NCI-H146 (cell line): Measurements from ENCODE around the gene IDH3A.

Experiments
- DNase-seq: peaks from one replicate; lab custom pipeline; 2025; lab: John Stamatoyannopoulos, UW

The IDH3A gene

DNA sequence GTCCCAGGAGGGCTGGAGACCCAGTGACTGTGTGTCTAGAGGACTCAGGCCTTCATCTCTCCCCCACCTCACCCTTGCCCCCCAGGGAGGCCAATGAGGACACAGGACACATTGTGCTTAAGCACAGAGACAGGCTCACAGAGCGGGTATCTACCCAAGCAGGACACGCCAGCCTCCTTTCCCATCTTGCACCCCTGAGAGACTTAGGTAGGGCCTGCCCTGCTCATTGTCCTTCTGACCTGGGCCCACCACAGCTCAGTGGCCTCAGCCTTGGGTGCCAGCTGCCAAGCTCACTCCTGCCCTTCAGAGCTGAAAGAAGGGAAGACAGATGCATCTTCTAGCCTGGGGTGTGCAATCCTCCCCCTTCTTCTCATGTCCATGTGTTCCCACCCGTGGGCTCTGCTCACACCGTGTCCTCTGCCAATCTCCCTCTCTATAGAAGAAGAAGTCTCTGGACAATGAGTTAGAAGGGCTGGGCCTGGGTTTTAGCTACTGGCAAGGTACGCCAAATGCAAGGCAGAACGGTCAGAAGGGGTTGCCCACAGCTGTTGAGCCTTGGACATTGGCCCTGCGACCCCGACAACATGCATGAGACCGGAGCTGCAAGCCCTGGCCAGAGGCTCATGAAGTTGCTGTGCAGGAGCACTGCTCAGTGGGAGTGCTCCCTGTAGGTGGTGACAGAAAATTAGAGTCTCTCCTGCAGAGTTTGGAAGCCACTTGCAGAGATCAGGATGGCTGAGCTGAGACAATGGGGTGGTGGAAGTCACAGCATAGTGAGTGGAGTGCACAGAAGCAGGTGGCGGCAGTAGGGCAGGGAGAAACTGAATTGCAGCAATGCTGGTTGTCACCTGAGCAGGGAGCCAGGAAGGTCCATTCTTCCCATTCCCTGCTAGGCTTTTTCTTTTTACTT is 52.4 kb downstream of the IDH3A start:
- DNase-seq: no peak

DNA sequence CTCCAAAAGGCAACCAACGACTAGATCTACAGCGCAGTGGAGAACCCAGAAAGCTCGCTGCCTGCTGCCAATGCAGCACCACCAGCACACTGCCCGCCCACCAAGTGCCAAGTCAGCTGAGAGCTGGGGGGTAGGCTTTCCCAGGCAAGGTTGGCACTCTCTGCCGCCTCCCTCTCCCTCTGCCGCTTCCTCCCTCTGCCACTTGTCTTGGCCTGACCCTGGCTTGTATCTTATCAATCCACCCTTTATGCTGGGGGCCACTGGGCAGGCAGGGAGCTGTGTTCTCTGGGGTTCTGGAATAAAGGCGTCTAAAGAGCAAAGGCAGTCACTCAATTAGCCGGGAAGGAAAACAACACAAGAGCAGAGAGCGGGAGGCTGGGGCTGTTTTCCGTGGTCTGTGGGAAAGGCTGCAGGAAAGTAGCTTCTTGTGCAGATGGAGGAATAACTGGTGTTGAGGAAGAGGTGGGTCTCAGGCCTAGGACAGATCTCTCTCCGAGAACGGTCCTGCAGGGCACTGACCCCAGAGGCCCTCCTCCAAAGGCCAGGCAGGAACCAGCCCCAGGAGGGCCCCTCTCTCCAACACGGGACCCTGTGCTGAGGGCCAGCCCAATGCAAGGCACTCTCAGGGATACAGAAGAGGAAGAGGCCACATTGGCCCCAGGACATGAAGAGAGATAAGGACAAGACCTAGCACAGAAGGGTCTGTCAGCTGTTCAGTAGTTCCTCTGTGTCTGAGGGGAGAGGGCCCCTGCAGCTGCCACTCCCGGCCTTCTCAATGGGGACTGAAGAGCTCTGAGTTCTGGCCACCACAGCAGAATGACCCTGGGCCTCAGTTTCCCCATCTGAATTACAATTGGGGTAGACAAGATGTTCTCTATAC is 54.4 kb downstream of the IDH3A start:
- no peak for DNase-seq

DNA sequence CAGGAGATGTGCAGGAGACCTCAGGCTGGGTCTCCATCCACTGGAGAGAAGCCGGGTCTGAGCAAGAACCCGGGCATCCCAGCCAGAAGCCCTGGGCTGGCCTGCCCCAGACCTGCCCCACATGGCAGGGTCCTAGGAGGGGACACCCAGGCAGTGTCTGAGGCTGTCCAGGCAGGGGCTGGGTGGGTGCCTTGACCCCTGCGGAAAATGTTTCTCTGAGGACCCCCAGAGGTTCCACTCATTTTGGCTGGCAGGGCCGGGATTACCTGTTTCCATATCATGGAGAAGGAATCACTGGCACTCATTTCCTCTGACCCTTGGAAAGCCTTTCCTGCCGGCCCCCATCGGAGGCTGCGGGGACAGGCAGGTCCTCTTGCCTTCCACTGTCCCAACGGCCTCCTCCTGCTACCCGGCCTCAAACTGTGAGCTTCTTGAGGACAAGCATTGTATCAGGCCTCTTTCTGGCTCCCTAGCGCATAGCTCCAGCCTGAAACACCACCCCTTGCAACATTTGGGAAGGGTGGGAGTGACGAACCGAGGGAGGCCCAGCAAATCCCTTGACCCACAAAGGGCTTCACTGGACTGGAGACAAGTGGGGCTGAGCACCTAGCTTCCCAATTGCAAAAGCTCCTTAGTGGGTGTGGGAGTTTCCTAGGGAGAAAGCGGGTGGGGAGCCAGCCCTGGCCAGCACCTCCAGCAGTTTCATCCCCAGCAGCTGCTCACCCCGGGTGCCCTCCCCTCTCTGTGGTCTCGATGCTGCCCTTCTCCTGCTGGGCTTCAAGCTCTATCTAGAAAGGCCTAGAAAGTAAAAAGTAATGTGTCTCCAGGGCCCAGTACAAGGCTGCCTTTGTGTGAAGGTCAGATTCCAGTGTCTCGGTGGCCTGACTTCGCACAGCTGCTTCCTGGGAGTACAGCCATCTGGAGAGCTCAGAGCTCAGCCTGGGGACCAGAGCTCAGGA is 55.5 kb downstream of the IDH3A start:
- DNase-seq: no peak

DNA sequence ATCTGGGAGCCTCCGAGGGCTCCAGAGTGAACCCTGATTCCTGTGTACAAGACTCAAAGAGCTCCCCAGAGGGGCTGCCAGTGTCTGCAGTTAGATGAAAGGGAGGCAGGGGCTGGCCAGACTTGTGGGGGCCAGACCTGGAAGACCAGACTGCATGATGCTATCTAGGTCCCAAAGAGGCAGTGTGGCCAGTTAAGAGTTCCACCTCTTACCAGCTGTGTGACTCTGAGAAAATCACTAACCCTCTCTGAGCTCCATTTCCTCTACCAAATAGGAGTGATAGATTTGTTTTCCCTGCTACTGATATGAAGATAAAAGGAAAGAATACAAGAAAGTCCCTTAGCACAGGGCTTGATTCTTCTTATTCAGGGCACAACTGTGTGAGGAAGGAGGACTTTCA is 56.2 kb downstream of the IDH3A start:
- no peak for DNase-seq

DNA sequence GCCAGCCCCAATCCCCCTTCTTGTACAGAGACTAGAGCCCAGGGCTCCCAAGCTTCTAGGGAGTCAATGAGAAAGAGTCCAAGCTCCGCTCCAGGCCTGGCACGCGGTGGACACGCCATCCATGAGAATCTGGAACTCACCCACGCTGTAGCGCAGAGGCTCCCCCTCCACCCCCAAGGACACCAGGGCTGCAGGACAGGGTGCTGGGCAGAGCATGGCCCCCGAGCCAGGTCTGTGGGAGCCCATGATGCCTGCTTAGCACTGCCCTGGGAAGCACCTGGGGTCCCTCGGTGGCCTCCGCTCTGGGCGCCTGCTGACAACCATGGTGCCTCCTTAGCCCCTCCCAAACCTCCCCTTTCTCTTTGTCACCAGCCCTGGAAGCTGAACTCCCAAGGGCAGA is 56.7 kb downstream of the IDH3A start:
- no peak for DNase-seq

- DNase-seq: no peak
These were observed 57.4 kb downstream of the IDH3A start for GRCh38 chr15:78206326-78207109.

DNA sequence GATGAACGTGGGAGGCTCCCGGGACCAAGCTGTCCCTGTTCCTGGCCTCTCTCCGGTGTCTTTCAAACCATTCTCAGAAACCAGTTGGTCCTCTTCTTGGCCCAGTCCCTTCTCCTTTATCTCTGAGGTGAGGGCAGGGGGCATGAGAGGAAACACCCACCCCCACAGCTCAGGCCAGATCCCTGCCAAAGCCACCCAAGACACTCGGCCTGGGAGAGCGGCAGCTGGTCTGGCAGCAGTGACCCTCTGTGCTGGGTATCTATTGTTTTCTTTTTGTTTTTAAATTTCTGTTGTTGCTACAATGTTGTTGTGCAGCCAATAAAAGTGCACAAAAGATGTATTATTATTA is 57.9 kb downstream of the IDH3A start:
- DNase-seq: no peak

DNA sequence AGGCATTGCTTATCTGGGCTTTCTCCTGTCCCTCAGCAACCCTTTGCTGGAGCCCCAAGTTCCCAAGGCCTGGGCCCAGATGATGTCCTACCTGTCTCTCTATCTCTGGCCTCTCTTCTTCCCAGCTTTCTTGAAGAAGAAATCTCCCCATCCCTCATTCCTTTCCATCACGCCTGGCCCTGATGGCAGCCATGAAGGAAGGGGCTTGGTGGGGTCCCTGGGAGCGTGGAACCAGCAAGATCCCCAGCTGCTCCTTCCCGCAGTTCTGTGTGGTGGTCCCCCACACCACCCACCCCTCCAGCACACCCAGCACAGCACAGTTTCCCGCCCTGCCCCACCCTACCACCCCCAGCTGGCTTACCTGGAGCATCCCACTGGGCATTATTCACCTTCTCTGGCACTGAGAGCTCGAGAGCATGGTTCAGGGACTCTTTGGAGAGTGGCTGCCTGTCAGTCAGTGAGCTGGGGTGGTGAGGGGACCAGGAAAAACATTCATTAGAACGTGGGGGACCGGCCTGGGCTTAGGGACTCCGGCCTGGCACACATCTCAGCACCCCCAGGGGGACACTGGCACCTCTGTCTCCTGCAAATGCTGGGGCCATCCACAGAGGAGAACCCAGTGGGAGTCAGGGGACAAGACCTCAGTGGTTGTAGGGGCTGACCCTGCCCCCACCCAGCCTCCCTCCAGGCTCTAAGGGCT is 58.6 kb downstream of the IDH3A start:
- DNase-seq: no peak

- no peak for DNase-seq
These were observed 59.2 kb downstream of the IDH3A start for GRCh38 chr15:78208341-78208844.

GRCh38 chr15:78208887-78209645 is 59.9 kb downstream of the IDH3A start:
- DNase-seq: no peak

DNA sequence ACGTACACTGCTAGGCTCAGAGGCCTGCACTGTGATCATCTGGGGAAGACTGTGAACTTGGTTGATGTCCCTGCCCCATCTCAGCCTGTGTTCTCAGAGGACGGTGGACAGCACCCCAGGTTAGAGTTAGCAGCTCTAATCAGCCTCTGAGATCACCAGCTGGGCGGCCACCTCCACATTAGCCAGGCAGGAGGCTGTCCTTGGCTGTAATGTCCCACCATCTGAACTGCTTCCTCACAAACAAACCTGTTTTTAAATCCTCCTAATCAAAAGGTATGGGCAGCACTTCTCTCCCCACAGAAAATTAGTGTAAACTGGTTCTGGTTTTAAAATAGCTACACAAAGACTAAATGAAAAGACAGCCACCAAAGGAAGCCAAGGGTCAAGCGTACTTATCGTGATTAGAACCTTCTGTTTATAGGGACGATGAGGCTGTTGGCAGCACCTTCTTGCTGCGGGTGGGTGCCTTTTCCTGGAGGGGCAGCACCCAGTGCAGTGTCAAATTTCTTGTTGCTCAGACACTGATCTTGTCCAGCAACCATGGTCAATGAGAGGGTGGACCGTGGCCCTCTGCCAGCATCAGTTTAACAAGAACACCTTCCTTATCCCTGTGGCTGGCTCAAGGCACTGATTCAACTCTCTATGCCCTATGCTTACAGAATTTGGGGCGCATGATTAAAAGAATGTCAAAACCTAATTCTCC is 60.6 kb downstream of the IDH3A start:
- DNase-seq: peak; percentile 39

DNA sequence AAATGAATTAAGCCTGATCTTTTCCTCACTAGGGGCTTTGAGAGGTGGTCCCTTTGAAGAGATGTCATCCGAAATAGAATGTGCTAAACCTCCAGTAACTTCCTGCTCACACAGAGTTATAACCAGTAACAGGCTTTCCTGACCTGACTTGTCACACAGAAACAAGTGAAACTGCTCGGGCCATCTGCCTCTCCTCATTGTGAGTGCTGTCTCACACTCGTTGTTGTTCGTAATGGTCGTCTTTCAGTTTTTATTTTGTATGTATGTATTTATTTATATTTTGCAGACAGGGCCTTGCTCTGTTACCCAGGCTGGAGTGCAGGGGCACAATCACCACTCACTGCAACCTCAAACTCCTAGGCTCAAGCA is 61.2 kb downstream of the IDH3A start:
- no peak for DNase-seq

DNA sequence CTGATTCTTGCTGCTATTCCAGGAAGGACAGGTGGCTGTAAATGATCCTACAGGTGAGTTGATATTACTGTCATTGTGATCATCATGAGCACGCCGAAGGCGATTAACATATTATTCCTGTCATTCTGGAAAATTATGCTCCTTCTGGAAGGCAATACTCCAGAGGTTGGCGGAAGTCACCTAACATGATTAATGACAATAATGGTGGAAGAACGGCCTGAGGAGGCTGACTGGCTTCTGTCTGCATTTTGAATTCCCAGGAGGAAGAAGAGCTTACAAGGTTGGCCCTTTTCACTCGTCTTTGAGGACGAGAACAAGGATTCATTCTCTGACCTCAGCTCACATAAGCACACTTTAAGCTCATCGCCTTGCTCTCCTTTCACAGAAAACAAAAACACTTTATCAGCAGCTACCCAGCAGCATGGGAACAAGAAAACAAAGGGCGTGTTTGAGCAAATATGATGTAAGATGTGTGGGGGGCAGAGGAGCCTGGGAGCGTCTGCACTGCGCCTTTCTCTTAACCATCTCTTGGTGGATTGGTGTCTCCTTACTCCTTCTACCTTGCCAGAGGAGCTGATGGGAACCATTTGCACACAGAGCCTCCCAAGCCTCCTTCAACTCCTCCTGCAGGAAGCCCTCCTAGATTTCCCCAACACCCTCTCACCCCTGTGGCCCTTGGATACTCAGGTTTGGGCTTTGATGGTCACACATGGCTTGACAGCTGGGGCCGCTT is 62.2 kb downstream of the IDH3A start:
- peak; percentile 68 for DNase-seq

DNA sequence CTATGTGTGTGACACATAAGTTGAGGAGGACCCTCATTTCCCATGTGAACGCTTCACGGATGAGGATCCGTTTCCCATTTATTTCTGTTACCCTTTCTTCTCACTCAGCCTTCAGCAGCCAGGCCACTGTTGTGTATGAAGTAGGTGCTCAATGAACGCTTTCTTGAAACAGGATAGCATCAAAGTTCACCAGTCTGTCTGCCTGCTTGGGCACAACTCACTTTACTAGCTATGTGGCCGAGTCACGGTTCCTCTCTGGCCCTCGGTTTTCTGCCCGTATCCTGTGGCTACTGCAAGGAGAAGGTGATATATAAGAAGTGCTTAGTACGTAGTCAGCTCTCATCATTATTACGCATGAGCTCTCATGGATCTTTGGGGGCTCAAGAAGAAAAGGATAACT is 62.8 kb downstream of the IDH3A start:
- DNase-seq: no peak

- peak; percentile 96 for DNase-seq
These were observed 63.6 kb downstream of the IDH3A start for GRCh38 chr15:78212546-78213424.

GRCh38 chr15:78213425-78213750 is 64.2 kb downstream of the IDH3A start:
- DNase-seq: no peak

DNA sequence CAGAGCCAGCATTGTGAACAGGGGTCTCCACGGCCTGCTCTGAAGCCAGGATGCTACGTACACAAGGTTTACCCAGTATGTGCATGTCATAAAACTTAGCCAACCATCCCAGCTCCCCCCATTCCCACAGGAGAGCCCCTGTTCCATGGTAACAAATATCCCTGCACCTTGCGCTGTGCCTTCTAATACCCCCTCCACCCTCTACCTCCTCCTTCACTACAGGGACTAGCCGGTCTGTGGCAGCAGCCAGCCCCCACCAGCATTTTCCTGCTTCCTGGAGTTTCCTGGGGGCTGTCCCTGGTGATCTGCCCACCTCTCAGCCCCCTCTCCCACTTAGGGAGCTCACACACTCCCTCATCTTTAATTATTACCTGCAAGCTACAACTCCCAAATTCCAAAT is 64.8 kb downstream of the IDH3A start:
- no peak for DNase-seq
